Neural crest cell (in vitro differentiated cells): Measurements from ENCODE around the gene FNDC10. TPM values are rescaled to one million over a fixed set of nuclear protein-coding genes. Genes with fewer than 3 reads are reported as not detected.

Experiments used
- DNase-seq: peaks from one replicate; pipeline ENCODE4 v3.0.0; 2021; ENCODE audit warnings: low read depth, mixed read lengths, low spot score
- H3K27ac Mint-ChIP-seq: one replicate; pipeline ENCODE4 v1.8.0; 2021; ENCODE audit warnings: mild to moderate bottlenecking, mixed read lengths; ENCODE audit not compliant: unreplicated experiment
- H3K27me3 Mint-ChIP-seq: 2 replicates; pipeline ENCODE4 v1.8.0; 2021; ENCODE audit warnings: low read depth, mild to moderate bottlenecking, mixed read lengths
- H3K36me3 Mint-ChIP-seq: 2 replicates; pipeline ENCODE4 v1.8.0; 2021; ENCODE audit warnings: low read depth, mild to moderate bottlenecking, mixed read lengths
- H3K4me1 Mint-ChIP-seq: 2 replicates; pipeline ENCODE4 v1.8.0; 2021; ENCODE audit warnings: mixed read lengths
- H3K4me3 Mint-ChIP-seq: one replicate; pipeline ENCODE4 v1.8.0; 2021; ENCODE audit warnings: mild to moderate bottlenecking, mixed read lengths
- H3K9me3 Mint-ChIP-seq: 2 replicates; pipeline ENCODE4 v1.8.0; 2021; ENCODE audit warnings: mixed read lengths
- total RNA-seq: library from RNA; stranded (reverse); gene quantifications from 2 replicates; pipeline ENCODE4 v1.2.1, GENCODE V29; 2021
- TF ChIP-seq, protein P1 (sequence below): fragments of 200-600 bp; sonication (generic); conservative IDR thresholded peaks from 2 replicates; pipeline ENCODE4 v1.5.0; 2021; ENCODE audit warnings: antibody characterized with exemption, mild to moderate bottlenecking

Gene FNDC10
- total RNA-seq, 1 donor from 2014 or later: 14.3 TPM

DNA sequence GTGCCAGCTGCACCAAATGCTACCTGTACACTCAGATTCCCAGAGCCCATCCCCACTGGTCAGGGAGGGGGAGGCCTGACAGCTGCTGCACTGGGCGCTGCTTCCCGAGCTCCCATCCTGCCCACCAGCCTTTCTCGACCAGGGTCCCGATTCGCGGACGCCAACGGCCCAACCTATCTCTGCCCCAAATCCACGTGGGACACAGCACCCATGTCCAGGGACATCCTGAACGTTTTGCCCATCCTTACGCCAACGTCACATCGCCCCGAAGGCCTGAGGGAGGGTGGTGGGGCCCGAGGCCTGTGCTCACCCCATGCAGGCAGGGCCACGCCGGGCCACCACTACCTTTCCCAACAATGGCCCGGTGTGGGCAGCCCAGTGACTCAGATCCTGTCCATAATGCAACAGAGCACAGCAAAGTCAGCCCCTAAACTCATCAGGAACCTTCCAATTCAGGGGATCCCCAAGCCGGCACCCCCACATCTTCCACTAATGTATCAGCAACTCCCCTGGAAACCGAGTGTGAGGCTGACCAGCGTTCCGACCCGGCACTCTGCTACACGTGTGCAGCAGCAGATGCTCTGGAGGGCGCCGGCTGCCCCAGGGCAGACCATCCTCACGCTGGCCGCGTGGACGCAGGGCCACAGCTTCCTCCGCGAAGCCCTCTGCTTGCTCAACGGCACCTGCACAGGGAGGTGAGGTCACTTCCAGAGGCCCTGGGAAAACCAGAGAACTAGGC is 48.2 kb downstream of the FNDC10 start:
- H3K36me3 Mint-ChIP-seq: no peaks in the 10 kb centered on the region
- no peak overlapping the region for H3K27ac Mint-ChIP-seq
- peaks cover 12% of the 10 kb centered on the region for H3K4me1 Mint-ChIP-seq
- DNase-seq: no peak
- H3K9me3 Mint-ChIP-seq: no peaks in the 10 kb centered on the region
- peaks cover 6% of the 10 kb centered on the region for H3K27me3 Mint-ChIP-seq
- H3K4me3 Mint-ChIP-seq: no peak overlapping the region
- TF ChIP-seq, protein P1, sequence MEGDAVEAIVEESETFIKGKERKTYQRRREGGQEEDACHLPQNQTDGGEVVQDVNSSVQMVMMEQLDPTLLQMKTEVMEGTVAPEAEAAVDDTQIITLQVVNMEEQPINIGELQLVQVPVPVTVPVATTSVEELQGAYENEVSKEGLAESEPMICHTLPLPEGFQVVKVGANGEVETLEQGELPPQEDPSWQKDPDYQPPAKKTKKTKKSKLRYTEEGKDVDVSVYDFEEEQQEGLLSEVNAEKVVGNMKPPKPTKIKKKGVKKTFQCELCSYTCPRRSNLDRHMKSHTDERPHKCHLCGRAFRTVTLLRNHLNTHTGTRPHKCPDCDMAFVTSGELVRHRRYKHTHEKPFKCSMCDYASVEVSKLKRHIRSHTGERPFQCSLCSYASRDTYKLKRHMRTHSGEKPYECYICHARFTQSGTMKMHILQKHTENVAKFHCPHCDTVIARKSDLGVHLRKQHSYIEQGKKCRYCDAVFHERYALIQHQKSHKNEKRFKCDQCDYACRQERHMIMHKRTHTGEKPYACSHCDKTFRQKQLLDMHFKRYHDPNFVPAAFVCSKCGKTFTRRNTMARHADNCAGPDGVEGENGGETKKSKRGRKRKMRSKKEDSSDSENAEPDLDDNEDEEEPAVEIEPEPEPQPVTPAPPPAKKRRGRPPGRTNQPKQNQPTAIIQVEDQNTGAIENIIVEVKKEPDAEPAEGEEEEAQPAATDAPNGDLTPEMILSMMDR: no peak

DNA sequence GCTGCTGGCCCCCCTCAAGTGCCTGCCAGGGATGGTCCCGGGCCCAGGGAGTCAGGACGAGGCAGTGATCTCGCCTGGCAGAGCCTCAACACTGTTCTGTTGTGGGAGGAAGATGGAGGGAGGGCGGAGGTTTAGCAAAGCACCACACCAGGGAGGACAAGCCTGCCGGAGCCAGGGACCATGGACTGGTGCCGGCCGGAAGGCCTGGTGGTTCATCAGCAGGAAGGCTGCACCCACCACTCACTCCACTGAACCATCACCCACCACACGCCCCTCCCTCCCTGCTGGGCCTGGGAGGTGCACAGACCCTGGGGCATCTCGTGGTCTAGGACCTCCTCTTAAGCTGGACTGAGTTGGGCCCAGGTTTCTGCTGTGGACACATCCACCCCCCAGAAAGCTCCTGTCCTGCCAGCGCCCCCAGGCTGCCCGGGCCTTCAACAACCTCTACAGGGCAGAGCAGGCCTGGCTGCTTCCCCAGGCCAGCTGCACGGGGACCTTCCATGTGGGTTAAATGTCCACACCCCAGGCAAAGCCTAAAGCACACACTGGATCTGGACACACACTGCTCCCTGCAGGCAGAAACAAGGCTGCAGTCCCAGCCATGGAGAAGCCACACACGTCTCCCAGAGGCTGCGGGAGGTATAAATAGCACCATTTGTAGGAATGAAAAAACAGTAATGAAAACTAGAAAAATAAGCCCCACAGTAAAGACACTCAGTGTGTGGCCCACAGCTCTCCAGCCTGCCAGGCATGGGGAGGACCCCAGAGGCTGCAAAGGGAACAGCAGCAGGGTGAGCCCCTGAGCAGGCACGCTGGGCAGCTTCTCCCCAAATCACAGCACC is 49.1 kb downstream of the FNDC10 start:
- DNase-seq: no peak
- no peak overlapping the region for H3K27ac Mint-ChIP-seq
- TF ChIP-seq, protein P1: peak; percentile 46
- peak overlapping the region; percentile 56 for H3K4me3 Mint-ChIP-seq
- H3K36me3 Mint-ChIP-seq: no peaks in the 10 kb centered on the region
- H3K27me3 Mint-ChIP-seq: peaks cover 6% of the 10 kb centered on the region
- H3K4me1 Mint-ChIP-seq: peaks cover 12% of the 10 kb centered on the region
- no peaks in the 10 kb centered on the region for H3K9me3 Mint-ChIP-seq

DNA sequence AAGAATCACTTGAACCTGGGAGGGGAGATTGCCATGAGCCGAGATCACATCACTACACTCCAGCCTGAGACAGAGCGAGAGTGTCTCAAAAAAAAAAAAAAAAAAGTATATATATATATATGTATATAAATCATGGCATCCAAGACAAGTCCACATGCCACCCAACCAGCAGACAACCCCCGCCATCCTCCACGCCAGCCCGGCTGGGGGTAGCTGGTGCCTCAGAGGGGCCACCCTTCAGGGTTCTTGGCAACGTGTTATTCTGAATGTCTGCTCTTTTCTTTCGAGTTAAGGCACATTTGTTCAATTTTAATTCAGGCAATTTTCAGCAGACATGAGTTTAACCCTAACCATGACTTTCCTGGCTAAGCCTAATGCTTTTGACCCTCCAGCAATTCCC is 49.8 kb downstream of the FNDC10 start:
- DNase-seq: no peak
- TF ChIP-seq, protein P1: no peak
- H3K27ac Mint-ChIP-seq: no peak overlapping the region
- peaks cover 4% of the 10 kb centered on the region for H3K4me1 Mint-ChIP-seq
- H3K4me3 Mint-ChIP-seq: no peak overlapping the region
- H3K9me3 Mint-ChIP-seq: no peaks in the 10 kb centered on the region
- H3K36me3 Mint-ChIP-seq: no peaks in the 10 kb centered on the region
- H3K27me3 Mint-ChIP-seq: peaks cover 6% of the 10 kb centered on the region

DNA sequence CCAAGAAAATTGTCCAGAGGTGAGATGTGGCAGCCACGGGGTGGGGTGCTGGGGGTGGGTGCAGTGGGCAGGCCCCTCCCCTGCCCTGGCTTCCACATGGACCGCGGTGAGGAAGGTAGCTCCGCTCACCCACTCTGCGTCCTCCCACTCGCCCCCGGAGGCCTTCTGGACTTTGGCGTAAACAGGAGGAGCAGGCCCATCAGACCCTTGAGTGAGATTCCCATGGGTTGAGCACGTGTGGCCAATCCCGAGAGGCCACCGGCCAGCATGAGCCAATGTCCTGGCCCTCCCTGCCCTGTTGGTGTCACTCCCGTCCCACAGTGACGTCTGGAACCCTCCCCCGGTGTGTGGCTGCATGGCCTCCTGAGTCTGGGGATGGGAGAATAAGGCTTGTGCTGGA is 51.3 kb downstream of the FNDC10 start:
- H3K9me3 Mint-ChIP-seq: no peaks in the 10 kb centered on the region
- TF ChIP-seq, protein P1: no peak
- H3K4me1 Mint-ChIP-seq: no peaks in the 10 kb centered on the region
- H3K27ac Mint-ChIP-seq: no peak overlapping the region
- no peaks in the 10 kb centered on the region for H3K36me3 Mint-ChIP-seq
- H3K4me3 Mint-ChIP-seq: no peak overlapping the region
- peaks cover 3% of the 10 kb centered on the region for H3K27me3 Mint-ChIP-seq
- DNase-seq: no peak

Other genes starting within 250 kb of the FNDC10 start
- 5.0 and 5.8 TPM in 2 replicates for gene MXRA8, start 241.6 kb downstream of the FNDC10 start, total RNA-seq
- 127 and 128 TPM in 2 replicates for gene AURKAIP1, start 224.9 kb downstream of the FNDC10 start, total RNA-seq
- gene CCNL2, start 200.8 kb downstream of the FNDC10 start, total RNA-seq: 249 and 261 TPM in 2 replicates
- 113 and 117 TPM in 2 replicates for gene MRPL20, start 192.8 kb downstream of the FNDC10 start, total RNA-seq
- gene ANKRD65, start 178.9 kb downstream of the FNDC10 start, total RNA-seq: 0.66 and 0.89 TPM in 2 replicates
- gene VWA1, start 164.4 kb downstream of the FNDC10 start, total RNA-seq: 8.9 and 9.6 TPM in 2 replicates
- 0.23 and 0.41 TPM in 2 replicates for gene ATAD3C, start 150.4 kb downstream of the FNDC10 start, total RNA-seq
- gene ATAD3B, start 128.4 kb downstream of the FNDC10 start, total RNA-seq: 45.1 and 50.0 TPM in 2 replicates
- 54.4 and 58.0 TPM in 2 replicates for gene ATAD3A, start 88.0 kb downstream of the FNDC10 start, total RNA-seq
- 13.4 and 16.9 TPM in 2 replicates for gene TMEM240, start 59.5 kb downstream of the FNDC10 start, total RNA-seq
- 132 and 134 TPM in 2 replicates for gene SSU72, start 25.3 kb downstream of the FNDC10 start, total RNA-seq
- gene MIB2, start 15.4 kb upstream of the FNDC10 start, total RNA-seq: 105 and 106 TPM in 2 replicates
- 1.7 and 2.3 TPM in 2 replicates for gene MMP23B, start 32.0 kb upstream of the FNDC10 start, total RNA-seq
- gene CDK11B, start 58.9 kb upstream of the FNDC10 start, total RNA-seq: 32.1 and 34.1 TPM in 2 replicates
- gene SLC35E2B, start 92.7 kb upstream of the FNDC10 start, total RNA-seq: 96.3 and 99.0 TPM in 2 replicates
- gene CDK11A, start 124.2 kb upstream of the FNDC10 start, total RNA-seq: 47.8 and 48.9 TPM in 2 replicates
- gene NADK, start 178.3 kb upstream of the FNDC10 start, total RNA-seq: 88.4 and 91.9 TPM in 2 replicates